HFFc6 (cell line): ENCODE data around the gene CCDC138. TPM values are rescaled to one million over a fixed set of nuclear protein-coding genes. Genes with fewer than 3 reads are reported as not detected.

Experiments used
- DNase-seq: peaks from one replicate; pipeline ENCODE4 v3.0.0-alpha.2; 2018
- H3K27ac Mint-ChIP-seq: 2 replicates; pipeline ENCODE4 v1.8.0; 2020; ENCODE audit warnings: mild to moderate bottlenecking, mixed read lengths
- H3K27me3 Mint-ChIP-seq: 2 replicates; pipeline ENCODE4 v1.8.0; 2021; ENCODE audit warnings: mild to moderate bottlenecking, moderate library complexity, mixed read lengths; ENCODE audit not compliant: insufficient read depth
- H3K36me3 Mint-ChIP-seq: 2 replicates; pipeline ENCODE4 v1.8.0; 2021; ENCODE audit warnings: low read depth, mixed read lengths
- H3K4me1 Mint-ChIP-seq: 2 replicates; pipeline ENCODE4 v1.8.0; 2020; ENCODE audit warnings: low read depth, mixed read lengths
- H3K4me3 Mint-ChIP-seq: 2 replicates; pipeline ENCODE4 v1.8.0; 2020; ENCODE audit warnings: mild to moderate bottlenecking, moderate library complexity, mixed read lengths
- H3K9me3 Mint-ChIP-seq: 2 replicates; pipeline ENCODE4 v1.8.0; 2020; ENCODE audit warnings: mild to moderate bottlenecking, mixed read lengths
- CTCF ChIP-seq: fragments of 200-600 bp; sonication (generic); IDR thresholded peaks from 2 replicates; pipeline ENCODE4 v1.5.0; 2021; ENCODE audit warnings: antibody characterized with exemption, mild to moderate bottlenecking
- total RNA-seq, 6 experiments: library from RNA; stranded (reverse); fragmentation: NEBNext Ultra II Directional; extraction: Animal tissue kit (Norgen Biotek cat#: 25700); gene quantifications; 2 replicates in 1 of 6; 3 replicates in 5 of 6; pipeline ENCODE4 v1.2.3, GENCODE V29; 2021

Gene CCDC138
- total RNA-seq, 6 experiments from 2014 or later, result 2.7 to 4.9 (median 4.1) TPM

- Mint-ChIP-seq H3K4me3 (no peak overlapping the region), H3K27me3 (peaks cover 35% of the 10 kb centered on the region), H3K27ac (no peak overlapping the region), H3K4me1 (peaks cover 13% of the 10 kb centered on the region), H3K36me3 (no peaks in the 10 kb centered on the region), H3K9me3 (no peaks in the 10 kb centered on the region)
- no peak for DNase-seq
- TF ChIP-seq CTCF, result no peak
Measured at GRCh38 chr2:108916796-108917421, 130.3 kb downstream of the CCDC138 start.

GRCh38 chr2:108917526-108917925 is 131.0 kb downstream of the CCDC138 start:
- no peaks in the 10 kb centered on the region for H3K36me3 Mint-ChIP-seq
- peaks cover 30% of the 10 kb centered on the region for H3K27me3 Mint-ChIP-seq
- TF ChIP-seq CTCF, result no peak
- H3K4me1 Mint-ChIP-seq, result peaks cover 19% of the 10 kb centered on the region
- DNase-seq, result no peak
- H3K4me3 Mint-ChIP-seq, result no peak overlapping the region
- no peak overlapping the region for H3K27ac Mint-ChIP-seq
- H3K9me3 Mint-ChIP-seq, result no peaks in the 10 kb centered on the region

GRCh38 chr2:108918156-108918874 is 131.7 kb downstream of the CCDC138 start:
- no peaks in the 10 kb centered on the region for H3K36me3 Mint-ChIP-seq
- TF ChIP-seq CTCF, result no peak
- peaks cover 24% of the 10 kb centered on the region for H3K4me1 Mint-ChIP-seq
- no peak for DNase-seq
- H3K9me3 Mint-ChIP-seq, result no peaks in the 10 kb centered on the region
- peaks cover 28% of the 10 kb centered on the region for H3K27me3 Mint-ChIP-seq
- H3K27ac Mint-ChIP-seq, result no peak overlapping the region
- no peak overlapping the region for H3K4me3 Mint-ChIP-seq

GRCh38 chr2:108918941-108919341 is 132.4 kb downstream of the CCDC138 start:
- Mint-ChIP-seq H3K4me3 (no peak overlapping the region), H3K9me3 (no peaks in the 10 kb centered on the region), H3K27me3 (peaks cover 32% of the 10 kb centered on the region), H3K36me3 (no peaks in the 10 kb centered on the region), H3K27ac (no peak overlapping the region), H3K4me1 (peaks cover 24% of the 10 kb centered on the region)
- TF ChIP-seq CTCF, result no peak
- no peak for DNase-seq

- Mint-ChIP-seq H3K36me3 (no peaks in the 10 kb centered on the region), H3K27me3 (peaks cover 35% of the 10 kb centered on the region), H3K4me1 (peaks cover 24% of the 10 kb centered on the region), H3K4me3 (no peak overlapping the region), H3K9me3 (no peaks in the 10 kb centered on the region), H3K27ac (no peak overlapping the region)
- TF ChIP-seq CTCF, result no peak
- no peak for DNase-seq
Measured at GRCh38 chr2:108919571-108920373, 133.2 kb downstream of the CCDC138 start.
